ACC112 (cell line): ENCODE data around the gene SUN5.
"Not testable (repeated sequence)": the region's sequence is repeated elsewhere in the genome, so short reads cannot be mapped to it uniquely, and the experiment has no call there.

ENCODE experiments used
- H2AFZ ChIP-seq: fragments of 200-600 bp; sonication (generic); one replicate; pipeline ENCODE4 v1.6.0; 2017; ENCODE audit warnings: antibody characterized with exemption, low read length; ENCODE audit not compliant: unreplicated experiment
- H3K27ac ChIP-seq: fragments of 200-600 bp; sonication (generic); 2 replicates; pipeline ENCODE4 v1.5.1; 2014; ENCODE audit warnings: low read depth, mild to moderate bottlenecking, antibody characterized with exemption, low read length, moderate library complexity
- H3K27me3 ChIP-seq: fragments of 200-600 bp; sonication (generic); 2 replicates; pipeline ENCODE4 v1.6.1; 2014; ENCODE audit warnings: mild to moderate bottlenecking, antibody characterized with exemption, low read length, moderate library complexity, mixed read lengths; ENCODE audit not compliant: insufficient read depth
- H3K36me3 ChIP-seq: fragments of 200-600 bp; sonication (generic); 2 replicates; pipeline ENCODE4 v1.6.1; 2016; ENCODE audit warnings: mild to moderate bottlenecking, antibody characterized with exemption, low read length, moderate library complexity, mixed read lengths; ENCODE audit not compliant: insufficient read depth
- H3K4me1 ChIP-seq: fragments of 200-600 bp; sonication (generic); one replicate; pipeline ENCODE4 v1.6.1; 2016; ENCODE audit warnings: low read length, mixed read lengths; ENCODE audit not compliant: insufficient read depth, unreplicated experiment, control insufficient read depth
- H3K4me3 ChIP-seq: fragments of 200-600 bp; sonication (generic); 2 replicates; pipeline ENCODE4 v1.5.1; 2014; ENCODE audit warnings: mild to moderate bottlenecking, low read depth, low read length
- H3K79me2 ChIP-seq: fragments of 200-600 bp; sonication (generic); one replicate; pipeline ENCODE4 v1.6.0; 2016; ENCODE audit warnings: low read length; ENCODE audit not compliant: control insufficient read depth, unreplicated experiment, insufficient read depth

SUN5 gene

GRCh38 chr20:32966382-32966781 is 37.9 kb downstream of the SUN5 start:
- no peaks in the 10 kb centered on the region for H3K36me3 ChIP-seq
- H3K79me2 ChIP-seq: no peaks in the 10 kb centered on the region
- peaks cover 21% of the 10 kb centered on the region; the same call in 1 of the 2 replicates for H3K27me3 ChIP-seq
- H2AFZ ChIP-seq: no peak overlapping the region
- peaks cover 2% of the 10 kb centered on the region for H3K4me1 ChIP-seq
- no peak overlapping the region for H3K27ac ChIP-seq
- no peak overlapping the region for H3K4me3 ChIP-seq

DNA sequence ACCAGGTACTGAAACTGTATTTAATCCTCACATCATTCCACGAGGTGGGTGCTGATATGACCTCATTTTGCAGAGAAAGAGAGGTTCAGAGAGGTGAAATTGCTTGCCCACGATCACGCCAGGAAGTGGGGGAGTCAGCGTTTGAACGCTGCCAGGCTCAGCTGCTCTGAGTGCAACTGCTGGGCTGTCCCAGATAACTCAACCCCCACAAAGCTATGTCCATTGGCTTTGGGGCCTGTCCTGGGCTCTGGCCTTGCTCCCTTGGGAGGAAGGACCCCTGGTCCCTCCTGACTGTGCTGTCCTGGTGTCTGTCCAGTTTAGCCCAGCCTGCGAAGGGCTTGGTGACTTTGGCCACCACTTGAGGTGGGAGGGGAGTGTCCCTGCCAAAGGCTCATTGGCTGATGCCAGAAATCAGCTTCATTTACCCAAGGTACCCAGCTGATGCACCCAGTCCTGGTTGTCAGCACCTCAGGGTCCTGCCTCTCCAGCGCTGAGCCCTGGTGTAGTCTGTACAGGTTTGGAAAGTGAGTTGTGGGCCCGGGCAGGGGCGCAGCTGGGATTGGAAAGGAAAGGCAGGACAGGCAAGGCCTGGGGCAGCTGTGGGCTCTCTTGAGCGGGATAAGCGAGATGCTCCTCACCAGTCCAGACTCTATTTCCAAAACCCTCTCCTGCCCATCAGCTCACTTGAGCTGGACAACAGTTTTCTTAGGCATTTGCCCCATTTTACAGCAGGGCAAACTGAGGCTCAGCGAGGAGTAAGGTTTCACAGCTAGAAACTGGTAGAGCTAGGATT is 38.5 kb downstream of the SUN5 start:
- Histone ChIP-seq H3K27ac (no peak overlapping the region), H2AFZ (no peak overlapping the region), H3K79me2 (no peaks in the 10 kb centered on the region), H3K4me3 (no peak overlapping the region), H3K4me1 (peaks cover 2% of the 10 kb centered on the region), H3K36me3 (no peaks in the 10 kb centered on the region), H3K27me3 (peaks cover 25% of the 10 kb centered on the region; the same call in 1 of the 2 replicates)

GRCh38 chr20:32965115-32965514 is 39.1 kb downstream of the SUN5 start:
- Histone ChIP-seq H3K4me1 (peaks cover 2% of the 10 kb centered on the region), H3K79me2 (no peaks in the 10 kb centered on the region), H3K4me3 (no peak overlapping the region), H2AFZ (no peak overlapping the region), H3K36me3 (no peaks in the 10 kb centered on the region), H3K27me3 (peaks cover 25% of the 10 kb centered on the region; the same call in 1 of the 2 replicates), H3K27ac (no peak overlapping the region)

- H3K79me2 ChIP-seq: no peaks in the 10 kb centered on the region
- no peak overlapping the region for H3K4me3 ChIP-seq
- peaks cover 2% of the 10 kb centered on the region for H3K4me1 ChIP-seq
- no peak overlapping the region for H3K27ac ChIP-seq
- no peaks in the 10 kb centered on the region for H3K36me3 ChIP-seq
- no peak overlapping the region for H2AFZ ChIP-seq
- H3K27me3 ChIP-seq: peaks cover 25% of the 10 kb centered on the region; the same call in 1 of the 2 replicates
These were observed 39.7 kb downstream of the SUN5 start for GRCh38 chr20:32964575-32964974.

DNA sequence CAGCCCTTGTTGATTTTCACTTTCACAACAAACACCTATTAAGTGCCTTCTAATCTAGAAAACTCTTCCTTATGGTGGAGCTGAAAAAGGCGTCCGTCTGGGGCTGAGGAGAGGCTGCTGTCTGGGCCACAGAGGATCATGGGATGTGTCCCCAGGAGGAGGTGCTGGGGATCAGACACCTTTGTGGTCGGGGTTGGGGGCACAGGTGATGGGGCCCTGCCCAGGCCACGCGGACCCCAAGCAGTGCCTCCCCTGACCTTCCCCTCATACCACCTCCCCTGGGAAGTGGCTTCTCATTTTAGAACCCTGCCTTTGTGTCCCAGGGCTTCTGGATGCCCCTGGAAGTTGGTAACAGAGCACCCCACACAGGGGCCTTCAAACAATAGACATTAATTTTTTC is 41.1 kb downstream of the SUN5 start:
- no peak overlapping the region for H3K27ac ChIP-seq
- no peak overlapping the region for H3K4me3 ChIP-seq
- no peaks in the 10 kb centered on the region for H3K79me2 ChIP-seq
- H2AFZ ChIP-seq: no peak overlapping the region
- H3K4me1 ChIP-seq: no peaks in the 10 kb centered on the region
- peaks cover 33% of the 10 kb centered on the region for H3K27me3 ChIP-seq
- no peaks in the 10 kb centered on the region for H3K36me3 ChIP-seq

- not testable (repeated sequence) for H3K4me3 ChIP-seq, H3K79me2 ChIP-seq, H2AFZ ChIP-seq, H3K36me3 ChIP-seq, H3K4me1 ChIP-seq, H3K27ac ChIP-seq
- peaks cover 33% of the 10 kb centered on the region for H3K27me3 ChIP-seq
These were observed 41.6 kb downstream of the SUN5 start for GRCh38 chr20:32962646-32963045.

DNA sequence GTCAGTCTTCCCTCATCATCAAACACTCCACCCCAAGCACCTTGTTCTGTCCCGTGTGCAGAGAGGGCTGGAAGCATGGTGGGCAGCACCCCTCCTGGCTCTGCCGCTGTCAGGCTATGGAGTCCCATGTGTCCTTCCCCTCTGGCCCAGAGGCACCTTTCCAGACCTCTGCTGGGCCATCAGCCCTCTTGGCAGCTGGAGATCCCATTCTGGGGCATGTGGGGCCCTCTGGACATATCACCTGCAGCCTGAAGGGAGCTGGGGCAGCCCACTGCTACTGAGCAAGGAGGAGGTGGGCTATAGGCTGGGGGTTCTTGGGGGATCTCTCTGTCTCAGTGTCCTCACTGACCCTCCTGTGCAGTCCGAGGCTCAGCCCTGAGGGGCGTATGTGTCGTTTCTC is 42.2 kb downstream of the SUN5 start:
- H3K4me1 ChIP-seq: no peaks in the 10 kb centered on the region
- H3K27ac ChIP-seq: no peak overlapping the region
- H2AFZ ChIP-seq: no peak overlapping the region
- no peak overlapping the region for H3K4me3 ChIP-seq
- no peaks in the 10 kb centered on the region for H3K79me2 ChIP-seq
- peaks cover 33% of the 10 kb centered on the region for H3K27me3 ChIP-seq
- no peaks in the 10 kb centered on the region for H3K36me3 ChIP-seq

DNA sequence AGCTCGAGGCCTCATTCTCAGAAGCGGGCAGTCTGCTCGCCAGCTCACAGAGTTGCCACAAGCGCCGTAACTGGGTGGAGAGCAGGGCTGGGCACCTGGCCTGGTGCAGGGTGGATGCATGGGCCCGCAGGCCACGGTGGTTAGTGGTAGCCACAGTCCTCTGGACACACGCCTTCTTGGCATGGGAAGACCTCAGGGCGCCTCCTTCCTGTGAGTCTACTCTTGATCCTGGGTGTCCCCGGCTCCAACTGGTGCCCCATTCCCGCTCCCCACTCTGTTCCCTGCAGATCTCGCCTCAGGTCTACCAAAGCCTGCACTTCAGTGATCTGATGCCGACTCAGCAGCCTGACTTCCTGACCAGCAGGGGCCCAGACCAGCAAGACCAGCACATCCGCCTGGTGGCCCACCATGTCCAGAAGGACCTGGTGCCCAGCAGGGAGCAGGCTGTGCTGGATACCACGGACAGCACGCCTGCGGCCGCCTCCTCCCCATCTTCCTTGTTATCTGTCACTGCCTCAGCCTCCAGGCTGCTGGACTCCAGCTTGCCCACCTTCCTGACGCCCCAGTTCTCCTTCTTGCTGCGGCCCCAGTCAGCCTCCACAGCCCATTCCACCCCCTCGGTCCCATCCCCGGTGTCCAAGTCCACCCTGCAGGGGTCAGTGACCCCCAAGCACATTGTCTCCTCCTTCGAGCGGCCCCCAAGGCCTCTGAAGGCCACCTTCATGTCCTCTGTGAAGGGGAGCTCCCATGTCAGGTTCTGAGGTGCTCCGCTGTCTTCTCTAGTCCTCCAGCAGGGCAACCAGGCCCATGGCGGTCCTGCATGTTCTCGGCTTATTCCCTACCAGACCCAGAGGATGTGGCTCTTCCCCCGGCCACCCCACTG is 43.1 kb downstream of the SUN5 start:
- Histone ChIP-seq H3K4me3 (no peak overlapping the region), H3K27ac (no peak overlapping the region), H3K27me3 (peaks cover 36% of the 10 kb centered on the region), H2AFZ (no peak overlapping the region), H3K36me3 (no peaks in the 10 kb centered on the region), H3K4me1 (no peaks in the 10 kb centered on the region), H3K79me2 (no peaks in the 10 kb centered on the region)

DNA sequence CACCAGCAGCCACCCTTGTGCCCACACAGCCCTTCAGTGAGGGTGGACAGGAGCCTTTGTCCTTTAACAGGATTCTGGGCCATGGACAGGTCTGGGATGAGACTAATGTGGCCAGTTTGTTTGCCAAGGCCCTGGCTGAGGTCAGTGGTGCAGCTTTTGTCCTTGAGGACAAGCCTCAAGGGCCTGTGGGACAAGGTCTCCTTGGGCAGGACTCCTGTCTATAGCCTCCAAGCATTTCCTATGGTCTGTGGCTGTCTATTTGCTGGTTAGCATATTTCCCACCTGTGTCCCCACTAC is 44.1 kb downstream of the SUN5 start:
- no peaks in the 10 kb centered on the region for H3K36me3 ChIP-seq
- H3K27me3 ChIP-seq: peaks cover 41% of the 10 kb centered on the region
- H3K4me1 ChIP-seq: no peaks in the 10 kb centered on the region
- no peaks in the 10 kb centered on the region for H3K79me2 ChIP-seq
- no peak overlapping the region for H3K4me3 ChIP-seq
- no peak overlapping the region for H3K27ac ChIP-seq
- H2AFZ ChIP-seq: no peak overlapping the region

DNA sequence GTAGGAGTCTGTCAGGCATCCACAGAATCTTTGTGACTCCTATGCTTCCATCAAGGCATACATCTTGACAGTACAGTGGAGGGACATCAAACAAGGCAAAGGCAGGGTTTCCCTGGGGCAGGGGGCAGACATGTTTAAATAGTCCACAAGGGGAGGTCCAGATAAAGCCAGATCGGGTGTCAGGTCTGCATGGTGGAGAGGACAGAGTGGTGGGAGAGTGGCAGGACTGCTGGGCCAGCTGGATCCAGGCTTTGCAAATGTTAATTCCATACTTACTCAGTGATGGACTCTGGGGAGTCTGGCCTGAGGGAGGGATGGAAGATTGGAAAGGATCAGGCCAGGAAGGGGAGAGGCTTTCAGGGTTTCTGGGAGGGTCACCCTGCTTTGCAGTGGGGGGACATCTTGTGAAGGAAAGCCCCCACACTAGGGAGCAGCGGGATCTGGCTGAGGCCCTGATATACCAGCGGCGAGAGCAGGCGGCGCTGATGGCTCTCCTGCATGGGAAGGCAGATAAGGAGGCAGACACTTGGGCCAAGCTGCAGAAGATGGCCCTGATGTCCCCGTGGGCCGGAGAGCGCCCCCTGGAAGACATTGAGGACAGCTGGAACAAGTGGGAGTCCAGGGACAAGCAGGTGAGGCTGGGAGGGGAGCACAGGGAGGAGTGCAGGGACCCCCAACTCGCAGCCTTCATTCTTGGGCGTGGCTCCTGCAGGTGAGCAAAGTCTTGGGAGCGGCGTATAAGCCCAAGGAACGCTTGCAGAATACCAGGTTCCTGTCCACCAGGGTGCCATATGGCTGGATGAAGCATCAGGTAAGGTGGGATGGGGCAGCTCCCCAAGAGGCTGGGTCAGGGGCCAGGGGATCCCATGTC is 44.6 kb downstream of the SUN5 start:
- Histone ChIP-seq H3K27ac (no peak overlapping the region), H2AFZ (no peak overlapping the region), H3K36me3 (no peaks in the 10 kb centered on the region), H3K27me3 (peaks cover 40% of the 10 kb centered on the region), H3K4me1 (no peaks in the 10 kb centered on the region), H3K79me2 (no peaks in the 10 kb centered on the region), H3K4me3 (no peak overlapping the region)
